ENCODE measurements around the gene SLC26A8.

The SLC26A8 gene

GRCh38 chr6:35968821-35969220, 55.6 kb downstream of the SLC26A8 start:
- H3K27ac Mint-ChIP-seq, result no peak overlapping the region
- H3K9me3 Mint-ChIP-seq, result no peaks in the 10 kb centered on the region
- H3K4me1 Mint-ChIP-seq, result peaks cover 4% of the 10 kb centered on the region
- no peak overlapping the region for H3K4me3 Mint-ChIP-seq
- DNase-seq, result no peak
- no peaks in the 10 kb centered on the region for H3K36me3 Mint-ChIP-seq (ENCODE audit: low read depth)
- no peak for TF ChIP-seq CTCF (IDR thresholded peaks at IDR 0.05)
- peaks cover 16% of the 10 kb centered on the region for H3K27me3 Mint-ChIP-seq (ENCODE audit: low read depth, poor library complexity)

GRCh38 chr6:35967076-35967774, 57.2 kb downstream of the SLC26A8 start:
- no peak for TF ChIP-seq CTCF (IDR thresholded peaks at IDR 0.05)
- DNase-seq, result no peak
- Mint-ChIP-seq H3K4me1 (no peaks in the 10 kb centered on the region), H3K4me3 (no peak overlapping the region), H3K27me3 (ENCODE audit: low read depth, poor library complexity) (peaks cover 16% of the 10 kb centered on the region), H3K9me3 (no peaks in the 10 kb centered on the region), H3K36me3 (ENCODE audit: low read depth) (no peaks in the 10 kb centered on the region), H3K27ac (no peak overlapping the region)

- Mint-ChIP-seq H3K36me3 (ENCODE audit: low read depth) (no peaks in the 10 kb centered on the region), H3K27me3 (ENCODE audit: low read depth, poor library complexity) (peaks cover 29% of the 10 kb centered on the region), H3K4me3 (no peak overlapping the region), H3K4me1 (no peaks in the 10 kb centered on the region), H3K9me3 (no peaks in the 10 kb centered on the region), H3K27ac (no peak overlapping the region)
- TF ChIP-seq CTCF (IDR thresholded peaks at IDR 0.05), result no peak
- no peak for DNase-seq
These were observed 61.5 kb downstream of the SLC26A8 start for GRCh38 chr6:35962779-35963560.

- Mint-ChIP-seq H3K4me3 (no peak overlapping the region), H3K9me3 (no peaks in the 10 kb centered on the region), H3K4me1 (no peaks in the 10 kb centered on the region), H3K36me3 (ENCODE audit: low read depth) (no peaks in the 10 kb centered on the region), H3K27ac (no peak overlapping the region), H3K27me3 (ENCODE audit: low read depth, poor library complexity) (peaks cover 34% of the 10 kb centered on the region)
- no peak for TF ChIP-seq CTCF (IDR thresholded peaks at IDR 0.05)
- no peak for DNase-seq
These were observed 64.3 kb downstream of the SLC26A8 start for GRCh38 chr6:35960187-35960586.

- Mint-ChIP-seq H3K4me3 (no peak overlapping the region), H3K36me3 (ENCODE audit: low read depth) (no peaks in the 10 kb centered on the region), H3K27me3 (ENCODE audit: low read depth, poor library complexity) (peaks cover 34% of the 10 kb centered on the region), H3K9me3 (no peaks in the 10 kb centered on the region), H3K27ac (no peak overlapping the region), H3K4me1 (peaks cover 4% of the 10 kb centered on the region)
- TF ChIP-seq CTCF (IDR thresholded peaks at IDR 0.05), result no peak
- DNase-seq, result no peak
These were observed 68.5 kb downstream of the SLC26A8 start for GRCh38 chr6:35955970-35956369.

Measured in nephron progenitor cell (in vitro differentiated cells).